ENCODE measurements around the gene PLXNA4. TPM values are rescaled to one million over a fixed set of nuclear protein-coding genes. Genes with fewer than 3 reads are reported as not detected.

PLXNA4 gene
- total and polyA plus RNA-seq, 2 experiments from 2014 or later: 0.08 to 0.80 TPM

DNA sequence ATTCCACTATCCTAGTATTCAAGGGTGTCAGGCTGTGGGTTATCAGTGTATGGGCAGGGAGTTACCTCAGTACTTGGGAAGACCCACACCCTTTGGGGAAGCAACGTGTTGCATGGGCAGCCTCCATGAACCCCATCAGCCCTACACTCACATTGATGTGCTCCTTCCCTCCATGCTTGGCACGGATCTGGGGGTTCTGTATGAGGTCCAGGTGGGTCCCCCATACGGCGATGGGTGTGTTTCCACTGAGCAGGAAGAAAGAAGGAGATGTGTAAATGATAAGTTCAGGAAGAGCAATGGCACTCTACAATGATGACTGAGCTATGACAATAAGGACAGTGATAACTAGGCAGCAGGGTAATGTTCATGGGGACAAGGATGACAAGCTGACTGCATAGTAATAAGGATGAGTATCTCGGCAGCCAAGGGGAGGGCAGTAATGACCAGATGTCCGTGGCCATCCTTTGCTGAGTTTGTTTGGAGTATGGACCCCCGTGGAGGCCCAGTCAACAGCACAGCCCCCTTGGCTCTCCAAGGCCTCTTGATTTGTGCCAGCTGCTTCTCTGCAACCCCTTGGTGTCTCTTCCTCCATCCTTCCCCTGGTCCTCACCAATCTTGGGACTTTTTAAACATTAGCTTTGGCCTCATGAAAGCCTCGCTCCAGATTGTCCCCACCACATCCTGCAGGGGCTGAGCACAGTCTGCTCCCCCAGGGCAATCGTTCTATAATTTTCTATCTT is 394.2 kb downstream of the PLXNA4 start (continued):
- TF ChIP-seq, protein P1, sequence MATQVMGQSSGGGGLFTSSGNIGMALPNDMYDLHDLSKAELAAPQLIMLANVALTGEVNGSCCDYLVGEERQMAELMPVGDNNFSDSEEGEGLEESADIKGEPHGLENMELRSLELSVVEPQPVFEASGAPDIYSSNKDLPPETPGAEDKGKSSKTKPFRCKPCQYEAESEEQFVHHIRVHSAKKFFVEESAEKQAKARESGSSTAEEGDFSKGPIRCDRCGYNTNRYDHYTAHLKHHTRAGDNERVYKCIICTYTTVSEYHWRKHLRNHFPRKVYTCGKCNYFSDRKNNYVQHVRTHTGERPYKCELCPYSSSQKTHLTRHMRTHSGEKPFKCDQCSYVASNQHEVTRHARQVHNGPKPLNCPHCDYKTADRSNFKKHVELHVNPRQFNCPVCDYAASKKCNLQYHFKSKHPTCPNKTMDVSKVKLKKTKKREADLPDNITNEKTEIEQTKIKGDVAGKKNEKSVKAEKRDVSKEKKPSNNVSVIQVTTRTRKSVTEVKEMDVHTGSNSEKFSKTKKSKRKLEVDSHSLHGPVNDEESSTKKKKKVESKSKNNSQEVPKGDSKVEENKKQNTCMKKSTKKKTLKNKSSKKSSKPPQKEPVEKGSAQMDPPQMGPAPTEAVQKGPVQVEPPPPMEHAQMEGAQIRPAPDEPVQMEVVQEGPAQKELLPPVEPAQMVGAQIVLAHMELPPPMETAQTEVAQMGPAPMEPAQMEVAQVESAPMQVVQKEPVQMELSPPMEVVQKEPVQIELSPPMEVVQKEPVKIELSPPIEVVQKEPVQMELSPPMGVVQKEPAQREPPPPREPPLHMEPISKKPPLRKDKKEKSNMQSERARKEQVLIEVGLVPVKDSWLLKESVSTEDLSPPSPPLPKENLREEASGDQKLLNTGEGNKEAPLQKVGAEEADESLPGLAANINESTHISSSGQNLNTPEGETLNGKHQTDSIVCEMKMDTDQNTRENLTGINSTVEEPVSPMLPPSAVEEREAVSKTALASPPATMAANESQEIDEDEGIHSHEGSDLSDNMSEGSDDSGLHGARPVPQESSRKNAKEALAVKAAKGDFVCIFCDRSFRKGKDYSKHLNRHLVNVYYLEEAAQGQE (IDR thresholded peaks at IDR 0.05; ENCODE audit: unreplicated experiment): no peak

DNA sequence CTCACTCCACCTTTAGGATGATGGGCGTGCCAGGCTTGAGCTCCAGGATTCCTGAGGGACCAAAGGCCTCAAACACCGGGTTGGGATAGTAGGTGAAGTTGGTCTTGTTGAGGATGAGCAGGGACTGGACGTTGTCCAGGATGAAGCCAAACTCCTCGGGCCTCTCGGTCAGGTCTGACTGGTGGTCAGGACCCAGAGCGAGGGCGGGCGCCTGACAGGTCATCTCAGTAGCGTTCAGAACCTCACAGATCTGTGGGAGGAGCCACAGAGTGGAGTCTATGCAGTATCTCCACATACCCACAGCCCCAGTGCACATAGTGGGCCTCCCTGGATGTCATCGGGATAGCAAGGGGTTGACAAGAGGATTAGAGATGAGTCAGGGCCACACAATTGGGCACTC is 394.9 kb downstream of the PLXNA4 start:
- H4K20me1 ChIP-seq (replicated peaks; ENCODE audit: insufficient read depth): no peaks in the 10 kb centered on the region
- no peaks in the 10 kb centered on the region for H3K79me2 ChIP-seq (replicated peaks; ENCODE audit: insufficient read depth)
- H3F3A ChIP-seq (replicated peaks; ENCODE audit: low read depth): no peaks in the 10 kb centered on the region
- ATAC-seq (no peak), DNase-seq (ENCODE audit: low spot score) (no peak)
- H3K27ac ChIP-seq (ENCODE audit: low read depth): no peak overlapping the region
- H3K4me1 Mint-ChIP-seq: peaks cover 14% of the 10 kb centered on the region
- H3K9me3 Mint-ChIP-seq: peaks cover 4% of the 10 kb centered on the region; the same call in 2 of the 3 replicates
- peaks cover 4% of the 10 kb centered on the region; the same call in 1 of the 2 replicates for H3K4me1 ChIP-seq (ENCODE audit: insufficient read depth)
- TF ChIP-seq EZH2phosphoT487 (IDR thresholded peaks at IDR 0.05; ENCODE audit: unreplicated experiment): no peak
- TF ChIP-seq, protein P2, sequence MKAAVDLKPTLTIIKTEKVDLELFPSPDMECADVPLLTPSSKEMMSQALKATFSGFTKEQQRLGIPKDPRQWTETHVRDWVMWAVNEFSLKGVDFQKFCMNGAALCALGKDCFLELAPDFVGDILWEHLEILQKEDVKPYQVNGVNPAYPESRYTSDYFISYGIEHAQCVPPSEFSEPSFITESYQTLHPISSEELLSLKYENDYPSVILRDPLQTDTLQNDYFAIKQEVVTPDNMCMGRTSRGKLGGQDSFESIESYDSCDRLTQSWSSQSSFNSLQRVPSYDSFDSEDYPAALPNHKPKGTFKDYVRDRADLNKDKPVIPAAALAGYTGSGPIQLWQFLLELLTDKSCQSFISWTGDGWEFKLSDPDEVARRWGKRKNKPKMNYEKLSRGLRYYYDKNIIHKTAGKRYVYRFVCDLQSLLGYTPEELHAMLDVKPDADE (IDR thresholded peaks at IDR 0.05): no peak
- TF ChIP-seq CREB1 (CRISPR knock-in tag; IDR thresholded peaks at IDR 0.05; ENCODE audit: low read depth): no peak
- TF ChIP-seq JUNB (IDR thresholded peaks at IDR 0.05; ENCODE audit: unreplicated experiment): no peak
- no peak for TF ChIP-seq ZNF114 (CRISPR knock-in tag; IDR thresholded peaks at IDR 0.05)
- TF ChIP-seq, protein P3, sequence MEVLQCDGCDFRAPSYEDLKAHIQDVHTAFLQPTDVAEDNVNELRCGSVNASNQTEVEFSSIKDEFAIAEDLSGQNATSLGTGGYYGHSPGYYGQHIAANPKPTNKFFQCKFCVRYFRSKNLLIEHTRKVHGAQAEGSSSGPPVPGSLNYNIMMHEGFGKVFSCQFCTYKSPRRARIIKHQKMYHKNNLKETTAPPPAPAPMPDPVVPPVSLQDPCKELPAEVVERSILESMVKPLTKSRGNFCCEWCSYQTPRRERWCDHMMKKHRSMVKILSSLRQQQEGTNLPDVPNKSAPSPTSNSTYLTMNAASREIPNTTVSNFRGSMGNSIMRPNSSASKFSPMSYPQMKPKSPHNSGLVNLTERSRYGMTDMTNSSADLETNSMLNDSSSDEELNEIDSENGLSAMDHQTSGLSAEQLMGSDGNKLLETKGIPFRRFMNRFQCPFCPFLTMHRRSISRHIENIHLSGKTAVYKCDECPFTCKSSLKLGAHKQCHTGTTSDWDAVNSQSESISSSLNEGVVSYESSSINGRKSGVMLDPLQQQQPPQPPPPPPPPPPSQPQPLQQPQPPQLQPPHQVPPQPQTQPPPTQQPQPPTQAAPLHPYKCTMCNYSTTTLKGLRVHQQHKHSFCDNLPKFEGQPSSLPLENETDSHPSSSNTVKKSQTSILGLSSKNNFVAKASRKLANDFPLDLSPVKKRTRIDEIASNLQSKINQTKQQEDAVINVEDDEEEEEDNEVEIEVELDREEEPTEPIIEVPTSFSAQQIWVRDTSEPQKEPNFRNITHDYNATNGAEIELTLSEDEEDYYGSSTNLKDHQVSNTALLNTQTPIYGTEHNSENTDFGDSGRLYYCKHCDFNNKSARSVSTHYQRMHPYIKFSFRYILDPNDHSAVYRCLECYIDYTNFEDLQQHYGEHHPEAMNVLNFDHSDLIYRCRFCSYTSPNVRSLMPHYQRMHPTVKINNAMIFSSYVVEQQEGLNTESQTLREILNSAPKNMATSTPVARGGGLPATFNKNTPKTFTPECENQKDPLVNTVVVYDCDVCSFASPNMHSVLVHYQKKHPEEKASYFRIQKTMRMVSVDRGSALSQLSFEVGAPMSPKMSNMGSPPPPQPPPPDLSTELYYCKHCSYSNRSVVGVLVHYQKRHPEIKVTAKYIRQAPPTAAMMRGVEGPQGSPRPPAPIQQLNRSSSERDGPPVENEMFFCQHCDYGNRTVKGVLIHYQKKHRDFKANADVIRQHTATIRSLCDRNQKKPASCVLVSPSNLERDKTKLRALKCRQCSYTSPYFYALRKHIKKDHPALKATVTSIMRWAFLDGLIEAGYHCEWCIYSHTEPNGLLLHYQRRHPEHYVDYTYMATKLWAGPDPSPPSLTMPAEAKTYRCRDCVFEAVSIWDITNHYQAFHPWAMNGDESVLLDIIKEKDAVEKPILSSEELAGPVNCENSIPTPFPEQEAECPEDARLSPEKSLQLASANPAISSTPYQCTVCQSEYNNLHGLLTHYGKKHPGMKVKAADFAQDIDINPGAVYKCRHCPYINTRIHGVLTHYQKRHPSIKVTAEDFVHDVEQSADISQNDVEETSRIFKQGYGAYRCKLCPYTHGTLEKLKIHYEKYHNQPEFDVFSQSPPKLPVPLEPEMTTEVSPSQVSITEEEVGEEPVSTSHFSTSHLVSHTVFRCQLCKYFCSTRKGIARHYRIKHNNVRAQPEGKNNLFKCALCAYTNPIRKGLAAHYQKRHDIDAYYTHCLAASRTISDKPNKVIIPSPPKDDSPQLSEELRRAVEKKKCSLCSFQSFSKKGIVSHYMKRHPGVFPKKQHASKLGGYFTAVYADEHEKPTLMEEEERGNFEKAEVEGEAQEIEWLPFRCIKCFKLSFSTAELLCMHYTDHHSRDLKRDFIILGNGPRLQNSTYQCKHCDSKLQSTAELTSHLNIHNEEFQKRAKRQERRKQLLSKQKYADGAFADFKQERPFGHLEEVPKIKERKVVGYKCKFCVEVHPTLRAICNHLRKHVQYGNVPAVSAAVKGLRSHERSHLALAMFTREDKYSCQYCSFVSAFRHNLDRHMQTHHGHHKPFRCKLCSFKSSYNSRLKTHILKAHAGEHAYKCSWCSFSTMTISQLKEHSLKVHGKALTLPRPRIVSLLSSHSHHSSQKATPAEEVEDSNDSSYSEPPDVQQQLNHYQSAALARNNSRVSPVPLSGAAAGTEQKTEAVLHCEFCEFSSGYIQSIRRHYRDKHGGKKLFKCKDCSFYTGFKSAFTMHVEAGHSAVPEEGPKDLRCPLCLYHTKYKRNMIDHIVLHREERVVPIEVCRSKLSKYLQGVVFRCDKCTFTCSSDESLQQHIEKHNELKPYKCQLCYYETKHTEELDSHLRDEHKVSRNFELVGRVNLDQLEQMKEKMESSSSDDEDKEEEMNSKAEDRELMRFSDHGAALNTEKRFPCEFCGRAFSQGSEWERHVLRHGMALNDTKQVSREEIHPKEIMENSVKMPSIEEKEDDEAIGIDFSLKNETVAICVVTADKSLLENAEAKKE (CRISPR knock-in tag; IDR thresholded peaks at IDR 0.05): no peak
- no peak for TF ChIP-seq POLR2AphosphoS5 (IDR thresholded peaks at IDR 0.05; ENCODE audit: low read depth)
- no peak for TF ChIP-seq STAT1 (IDR thresholded peaks at IDR 0.05; ENCODE audit: unreplicated experiment)
- H3K4me3 Mint-ChIP-seq: no peak overlapping the region
- H3K27ac Mint-ChIP-seq: no peak overlapping the region
- peaks cover 6% of the 10 kb centered on the region; the same call in 1 of the 3 replicates for H3K36me3 Mint-ChIP-seq (ENCODE audit: low read depth)
- H3K27me3 Mint-ChIP-seq (ENCODE audit: insufficient read depth, low read depth, poor library complexity): peaks cover 10% of the 10 kb centered on the region
- H3K4me2 ChIP-seq: no peak overlapping the region
- H3K4me3 ChIP-seq: no peak overlapping the region
- no peaks in the 10 kb centered on the region for H3K27me3 ChIP-seq (ENCODE audit: insufficient read depth)
- H3K36me3 ChIP-seq (ENCODE audit: insufficient read depth): no peaks in the 10 kb centered on the region
- no peak overlapping the region for H2AFZ ChIP-seq
- H3K9me2 ChIP-seq (ENCODE audit: insufficient read depth): no peaks in the 10 kb centered on the region

Measured in GM23338 (cell line).